Liver (tissue), 9 donors: Measurements from ENCODE around the gene CD63. TPM values are rescaled to one million over a fixed set of nuclear protein-coding genes. Genes with fewer than 3 reads are reported as not detected.

ENCODE experiments used
- DNase-seq: peaks from one replicate; pipeline ENCODE4 v3.0.0-alpha.2; 2017; ENCODE audit warnings: low spot score
- H3K27ac ChIP-seq, 2 donors: one replicate each; pipeline ENCODE4 v1.7.0; 2013; ENCODE audit warnings: inconsistent platforms in 2 of 2, low read length in 2 of 2, control low read depth in 1 of 2, low read depth in 1 of 2, mild to moderate bottlenecking in 1 of 2
- H3K27me3 ChIP-seq, 4 donors: one replicate each; pipeline versions ENCODE4 v1.6.1 to v1.7.0; 2013; ENCODE audit warnings: low read length in 3 of 4, inconsistent platforms in 1 of 4, mild to moderate bottlenecking in 1 of 4, moderate library complexity in 1 of 4; ENCODE audit not compliant: control insufficient read depth in 4 of 4, insufficient read depth in 4 of 4
- H3K36me3 ChIP-seq, 4 donors: one replicate each; pipeline versions ENCODE4 v1.6.1 to v1.7.0; 2013; ENCODE audit warnings: low read length in 3 of 4, mild to moderate bottlenecking in 3 of 4, low read depth in 1 of 4, moderate library complexity in 1 of 4; ENCODE audit not compliant: control insufficient read depth in 4 of 4, insufficient read depth in 3 of 4
- H3K4me1 ChIP-seq, 4 donors: one replicate each; pipeline versions ENCODE4 v1.6.1 to v1.7.0; 2013; ENCODE audit warnings: low read length in 3 of 4, mild to moderate bottlenecking in 3 of 4, moderate library complexity in 1 of 4; ENCODE audit not compliant: control insufficient read depth in 4 of 4, insufficient read depth in 4 of 4
- H3K4me3 ChIP-seq, 3 donors: one replicate each; pipeline versions ENCODE4 v1.6.1 to v1.7.0; 2013; ENCODE audit warnings: low read length in 3 of 3, control low read depth in 1 of 3, low read depth in 1 of 3, mild to moderate bottlenecking in 1 of 3
- H3K9ac ChIP-seq, 2 donors: one replicate each; pipeline ENCODE4 v1.7.0; 2013; ENCODE audit warnings: low read length in 2 of 2, mild to moderate bottlenecking in 2 of 2, moderate library complexity in 2 of 2, control low read depth in 1 of 2, low read depth in 1 of 2
- H3K9me3 ChIP-seq, 4 donors: one replicate each; pipeline versions ENCODE4 v1.6.1 to v1.7.0; 2013; ENCODE audit warnings: low read length in 3 of 4; ENCODE audit not compliant: control insufficient read depth in 4 of 4
- FOXA1 ChIP-seq: IDR thresholded peaks from 2 replicates; pipeline ENCODE4 v1.6.1; 2016; ENCODE audit warnings: antibody characterized with exemption
- HNF4A ChIP-seq, 2 donors: conservative IDR thresholded peaks; 2 replicates each; pipeline ENCODE4 v1.6.1; 2016; ENCODE audit warnings: antibody characterized with exemption in 2 of 2, mild to moderate bottlenecking in 2 of 2
- HNF4G ChIP-seq: IDR thresholded peaks from 2 replicates; pipeline ENCODE4 v1.6.1; 2016; ENCODE audit warnings: antibody characterized with exemption
- RAD21 ChIP-seq, 2 donors: IDR thresholded peaks; 2 replicates each; pipeline ENCODE4 v1.6.1; 2016; ENCODE audit warnings: antibody characterized with exemption in 2 of 2, mild to moderate bottlenecking in 2 of 2
- RXRA ChIP-seq, 2 donors: IDR thresholded peaks; 2 replicates each; pipeline ENCODE4 v1.6.1; 2017 to 2018; ENCODE audit warnings: antibody characterized with exemption in 2 of 2, mild to moderate bottlenecking in 1 of 2
- SP1 ChIP-seq: IDR thresholded peaks from 2 replicates; pipeline ENCODE4 v1.6.1; 2018; ENCODE audit warnings: antibody characterized with exemption, mild to moderate bottlenecking
- WGBS: extraction: QIAGEN DNeasy Blood & Tissue Kit; methylation state at CpG from one replicate; pipeline ENCODE4 v1.1.7; 2013; 5-methylcytosine and 5-hydroxymethylcytosine counted together
- polyA plus RNA-seq, 2 donors: library from polyadenylated mRNA; stranded (reverse) in 1 of 2; unstranded in 1 of 2; fragments of 200-250 nt in 1 of 2; fragments of >200 nt in 1 of 2; fragmentation: Nextera tagmentation in 1 of 2; extraction: Ambion mirVana in 1 of 2; gene quantifications; one replicate each; pipeline versions ENCODE4 v1.2.1 to v1.2.3, GENCODE V29; 2013 to 2015
- total RNA-seq, 2 donors: library from RNA; depleted of rRNA; stranded (reverse); fragments of >200 nt; gene quantifications; one replicate each; pipeline ENCODE4 v1.2.3, GENCODE V29; 2014
- TF ChIP-seq, protein P1 (sequence below): fragments of 150-350 bp; IDR thresholded peaks from 2 replicates; pipeline ENCODE4 v1.5.1; 2017; ENCODE audit warnings: improper control_type of control experiment, low read depth, low read length; ENCODE audit not compliant: missing input control
- TF ChIP-seq, protein P2 (sequence below): IDR thresholded peaks from 2 replicates; pipeline ENCODE4 v1.6.1; 2016; ENCODE audit warnings: antibody characterized with exemption
- donor health status: healthy.
- donor health status: healthy.
- donor health status: healthy.
- donor health status: healthy.
- donor health status: healthy.

CD63 gene
- total and polyA plus RNA-seq, 4 donors: 185 to 373 (median 338) TPM

DNA sequence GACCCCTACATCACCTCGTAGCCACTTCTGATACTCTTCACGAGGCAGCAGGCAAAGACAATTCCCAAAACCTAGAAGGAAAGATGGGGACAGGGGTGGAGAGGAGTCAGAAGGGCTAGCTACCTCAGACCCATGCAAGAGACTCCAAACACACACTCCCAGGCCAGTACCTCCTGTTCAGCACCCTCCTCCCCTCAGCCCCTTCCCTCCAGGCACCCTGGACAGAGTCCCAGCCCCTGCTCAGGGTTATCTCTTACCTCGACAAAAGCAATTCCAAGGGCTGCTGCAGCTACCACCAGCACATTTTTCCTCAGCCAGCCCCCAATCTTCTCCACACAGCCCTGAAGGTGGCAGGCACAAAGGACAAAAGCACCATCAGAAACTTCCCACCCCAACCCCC, 3.3 kb downstream of the CD63 start:
- WGBS: 64% methylated on average over 3 of the region's 3 CpGs

DNA sequence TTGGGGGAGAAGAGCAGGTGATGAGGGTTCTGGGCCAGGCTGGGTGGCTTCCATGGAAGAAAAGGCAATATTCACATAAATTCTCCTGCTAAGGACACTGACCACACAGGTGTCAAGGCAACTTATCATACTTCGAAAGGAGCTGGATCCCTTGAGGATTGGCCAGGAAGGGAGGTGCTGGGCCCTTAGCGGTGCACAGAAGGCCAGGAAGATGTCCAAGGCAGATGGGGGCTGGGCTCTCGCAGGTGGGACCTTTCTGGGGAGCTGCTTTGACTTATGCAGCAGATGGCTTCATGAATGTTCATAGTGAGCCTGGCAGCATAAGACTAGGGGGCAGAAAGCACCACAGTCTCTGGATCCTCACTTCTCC, 3.9 kb downstream of the CD63 start:
- no peak for DNase-seq
- 77% methylated on average over 3 of the region's 3 CpGs for WGBS
- Histone ChIP-seq H3K9ac (no peak overlapping the region), H3K27me3 (no peaks in the 10 kb centered on the region), H3K4me1 (peaks cover 8 to 64% (median 45%) of the 10 kb centered on the region in 4 donors), H3K9me3 (no peaks in the 10 kb centered on the region), H3K36me3 (peaks cover 0 to 17% (median 9%) of the 10 kb centered on the region in 4 donors), H3K27ac (no peak overlapping the region), H3K4me3 (no peak overlapping the region)
- no peak for TF ChIP-seq HNF4G
- TF ChIP-seq RXRA (IDR thresholded peaks at IDR 0.05): peak in 1 of 2 donors; percentile 2

More for the DNA sequence above, 3.3 kb downstream of the CD63 start:
- Histone ChIP-seq H3K27ac (no peak overlapping the region), H3K4me3 (no peak overlapping the region), H3K36me3 (peaks cover 0 to 17% (median 9%) of the 10 kb centered on the region in 4 donors), H3K9ac (no peak overlapping the region), H3K4me1 (peaks cover 8 to 61% (median 41%) of the 10 kb centered on the region in 4 donors), H3K9me3 (no peaks in the 10 kb centered on the region), H3K27me3 (no peaks in the 10 kb centered on the region)
- DNase-seq: no peak
- TF ChIP-seq FOXA1: no peak
- TF ChIP-seq HNF4A (conservative IDR thresholded peaks at IDR 0.05): no peak
- TF ChIP-seq, protein P1, sequence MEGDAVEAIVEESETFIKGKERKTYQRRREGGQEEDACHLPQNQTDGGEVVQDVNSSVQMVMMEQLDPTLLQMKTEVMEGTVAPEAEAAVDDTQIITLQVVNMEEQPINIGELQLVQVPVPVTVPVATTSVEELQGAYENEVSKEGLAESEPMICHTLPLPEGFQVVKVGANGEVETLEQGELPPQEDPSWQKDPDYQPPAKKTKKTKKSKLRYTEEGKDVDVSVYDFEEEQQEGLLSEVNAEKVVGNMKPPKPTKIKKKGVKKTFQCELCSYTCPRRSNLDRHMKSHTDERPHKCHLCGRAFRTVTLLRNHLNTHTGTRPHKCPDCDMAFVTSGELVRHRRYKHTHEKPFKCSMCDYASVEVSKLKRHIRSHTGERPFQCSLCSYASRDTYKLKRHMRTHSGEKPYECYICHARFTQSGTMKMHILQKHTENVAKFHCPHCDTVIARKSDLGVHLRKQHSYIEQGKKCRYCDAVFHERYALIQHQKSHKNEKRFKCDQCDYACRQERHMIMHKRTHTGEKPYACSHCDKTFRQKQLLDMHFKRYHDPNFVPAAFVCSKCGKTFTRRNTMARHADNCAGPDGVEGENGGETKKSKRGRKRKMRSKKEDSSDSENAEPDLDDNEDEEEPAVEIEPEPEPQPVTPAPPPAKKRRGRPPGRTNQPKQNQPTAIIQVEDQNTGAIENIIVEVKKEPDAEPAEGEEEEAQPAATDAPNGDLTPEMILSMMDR: no peak
- no peak for TF ChIP-seq SP1

DNA sequence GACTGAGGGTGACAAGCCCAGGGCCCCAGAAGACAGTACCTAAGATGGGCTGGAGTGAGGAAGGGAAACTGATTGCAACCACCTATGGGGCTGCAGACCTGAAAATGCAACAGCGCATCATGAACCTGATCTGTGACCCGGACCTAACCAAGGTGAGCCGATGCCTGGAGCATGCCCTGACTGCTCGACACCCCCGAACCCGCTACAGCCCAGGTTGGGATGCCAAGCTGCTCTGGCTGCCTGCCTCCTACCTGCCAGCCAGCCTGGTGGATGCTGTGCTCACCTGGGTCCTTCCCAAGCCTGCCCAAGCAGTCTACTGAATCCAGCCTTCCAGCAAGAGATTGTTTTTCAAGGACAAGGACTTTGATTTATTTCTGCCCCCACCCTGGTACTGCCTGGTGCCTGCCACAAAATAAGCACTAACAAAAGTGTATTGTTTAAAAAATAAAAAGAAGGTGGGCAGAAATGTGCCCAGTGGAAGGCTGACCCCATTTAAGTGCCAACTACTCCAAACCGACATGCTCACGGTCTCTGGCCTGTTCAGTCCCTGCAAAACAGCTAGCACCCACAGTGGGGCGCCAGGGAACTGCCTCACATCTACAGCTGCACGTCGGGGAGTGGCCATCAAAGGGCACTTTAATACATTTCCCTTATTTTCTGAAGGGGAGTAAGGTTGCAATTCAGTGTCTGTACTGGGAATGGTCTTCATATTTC, 4.4 kb downstream of the CD63 start:
- Histone ChIP-seq H3K36me3 (peaks cover 0 to 17% (median 9%) of the 10 kb centered on the region in 4 donors), H3K27me3 (no peaks in the 10 kb centered on the region), H3K4me3 (no peak overlapping the region), H3K4me1 (peaks cover 9 to 64% (median 47%) of the 10 kb centered on the region in 4 donors), H3K27ac (no peak overlapping the region), H3K9me3 (no peaks in the 10 kb centered on the region), H3K9ac (no peak overlapping the region)
- TF ChIP-seq, protein P1: peak; percentile 49
- TF ChIP-seq HNF4A (conservative IDR thresholded peaks at IDR 0.05) (peak in 1 of 2 donors; percentile 5), RAD21 (IDR thresholded peaks at IDR 0.05) (peak; percentile 78 to 83), RXRA (IDR thresholded peaks at IDR 0.05) (peak in 1 of 2 donors; percentile 8)
- TF ChIP-seq, protein P2, sequence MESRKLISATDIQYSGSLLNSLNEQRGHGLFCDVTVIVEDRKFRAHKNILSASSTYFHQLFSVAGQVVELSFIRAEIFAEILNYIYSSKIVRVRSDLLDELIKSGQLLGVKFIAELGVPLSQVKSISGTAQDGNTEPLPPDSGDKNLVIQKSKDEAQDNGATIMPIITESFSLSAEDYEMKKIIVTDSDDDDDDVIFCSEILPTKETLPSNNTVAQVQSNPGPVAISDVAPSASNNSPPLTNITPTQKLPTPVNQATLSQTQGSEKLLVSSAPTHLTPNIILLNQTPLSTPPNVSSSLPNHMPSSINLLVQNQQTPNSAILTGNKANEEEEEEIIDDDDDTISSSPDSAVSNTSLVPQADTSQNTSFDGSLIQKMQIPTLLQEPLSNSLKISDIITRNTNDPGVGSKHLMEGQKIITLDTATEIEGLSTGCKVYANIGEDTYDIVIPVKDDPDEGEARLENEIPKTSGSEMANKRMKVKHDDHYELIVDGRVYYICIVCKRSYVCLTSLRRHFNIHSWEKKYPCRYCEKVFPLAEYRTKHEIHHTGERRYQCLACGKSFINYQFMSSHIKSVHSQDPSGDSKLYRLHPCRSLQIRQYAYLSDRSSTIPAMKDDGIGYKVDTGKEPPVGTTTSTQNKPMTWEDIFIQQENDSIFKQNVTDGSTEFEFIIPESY: no peak
- 43% methylated on average over 11 of the region's 11 CpGs for WGBS
- DNase-seq: peak; percentile 57
